Mesodermal cell (in vitro differentiated cells): ENCODE results near the gene LRBA.
"Not testable (repeated sequence)": the region's sequence is repeated elsewhere in the genome, so short reads cannot be mapped to it uniquely, and the experiment has no call there.

ENCODE experiments used
- H3K27ac ChIP-seq: 2 replicates; pipeline ENCODE4 v1.7.0; 2013; ENCODE audit warnings: mild to moderate bottlenecking, low read depth, low read length, moderate library complexity; ENCODE audit not compliant: severe bottlenecking
- H3K36me3 ChIP-seq: 2 replicates; pipeline ENCODE4 v1.7.1; 2013; ENCODE audit warnings: mild to moderate bottlenecking, low read length, moderate library complexity; ENCODE audit not compliant: control insufficient read depth, insufficient read depth
- H3K4me1 ChIP-seq: one replicate; pipeline ENCODE4 v1.7.1; 2013; ENCODE audit warnings: mild to moderate bottlenecking, low read length; ENCODE audit not compliant: insufficient read depth, control insufficient read depth, poor library complexity, severe bottlenecking
- H3K4me3 ChIP-seq: 2 replicates; pipeline ENCODE4 v1.7.0; 2013; ENCODE audit warnings: low read length, control low read depth, mild to moderate bottlenecking; ENCODE audit not compliant: insufficient read depth, poor library complexity, severe bottlenecking; ENCODE audit errors: extremely low read depth
- H3K9me3 ChIP-seq: 2 replicates; pipeline ENCODE4 v1.7.1; 2013; ENCODE audit warnings: mild to moderate bottlenecking, low read length, moderate library complexity; ENCODE audit not compliant: control insufficient read depth
- WGBS, 2 experiments: methylation state at CpG; one replicate each; pipeline ENCODE4 v1.1.5; 2013; ENCODE audit warnings: missing lambda C conversion rate in 2 of 2; ENCODE audit not compliant: insufficient coverage in 2 of 2; 5-methylcytosine and 5-hydroxymethylcytosine counted together

Gene LRBA

DNA sequence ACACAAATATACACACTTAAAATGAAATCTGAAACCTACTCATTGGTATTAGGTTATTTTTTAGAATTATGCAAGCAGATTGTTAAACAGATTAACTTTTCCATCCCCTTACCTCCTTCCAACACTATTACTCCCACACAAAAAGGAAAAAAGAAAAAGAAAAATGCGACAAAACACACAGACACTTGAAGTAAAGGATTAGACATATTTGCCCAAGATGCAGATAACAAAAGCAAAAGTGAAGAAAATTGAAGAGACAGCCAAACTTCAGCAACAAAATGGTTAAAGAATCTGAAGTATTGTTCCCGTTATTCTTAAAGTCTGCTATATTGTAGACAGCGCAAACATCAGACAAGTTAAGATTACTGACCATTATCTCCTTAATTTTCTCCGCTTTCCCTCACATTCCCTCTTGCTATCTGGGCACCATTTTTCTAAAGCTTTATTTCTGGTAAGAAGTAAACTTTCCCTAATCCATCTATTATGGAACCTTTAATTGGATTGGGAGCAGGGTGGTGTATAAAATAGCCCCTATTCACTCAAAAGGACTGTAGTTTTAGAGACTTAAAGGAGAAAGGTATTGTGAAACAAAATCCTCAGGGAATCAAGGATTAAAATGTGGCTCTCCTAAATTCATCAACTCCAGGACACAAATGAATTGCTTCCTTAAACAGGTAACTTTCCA, 467.8 kb downstream of the LRBA start:
- Histone ChIP-seq H3K36me3 (no peaks in the 10 kb centered on the region), H3K4me3 (no peak overlapping the region), H3K4me1 (no peaks in the 10 kb centered on the region), H3K9me3 (no peaks in the 10 kb centered on the region), H3K27ac (no peak overlapping the region)
- no CpG with 5 or more reads among the region's 4 CpGs for WGBS, 2 experiments

DNA sequence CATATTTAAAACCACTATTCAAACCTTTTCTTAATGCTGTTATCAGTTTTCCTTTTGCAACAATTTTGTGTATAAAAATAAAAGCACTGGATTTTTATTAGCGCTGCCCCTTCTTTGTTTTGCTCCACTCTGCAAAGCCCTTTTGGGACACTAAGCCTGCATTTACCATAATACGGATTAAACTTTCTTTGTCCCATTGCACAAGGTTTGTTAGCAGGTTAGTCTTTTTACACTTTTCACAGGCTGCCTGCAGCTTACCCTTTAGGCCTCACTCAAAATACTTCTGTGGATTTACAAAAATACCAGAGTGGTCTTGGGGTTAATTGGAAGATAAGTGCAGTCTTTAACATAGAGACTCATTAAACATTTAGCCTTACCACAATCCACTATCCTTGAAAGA, 468.8 kb downstream of the LRBA start:
- H3K4me3 ChIP-seq = no peak overlapping the region
- WGBS, 2 experiments = 80 to 83% methylated on average over 1 of the region's 2 CpGs
- H3K27ac ChIP-seq = no peak overlapping the region
- H3K4me1 ChIP-seq = no peaks in the 10 kb centered on the region
- no peaks in the 10 kb centered on the region for H3K9me3 ChIP-seq
- no peaks in the 10 kb centered on the region for H3K36me3 ChIP-seq

DNA sequence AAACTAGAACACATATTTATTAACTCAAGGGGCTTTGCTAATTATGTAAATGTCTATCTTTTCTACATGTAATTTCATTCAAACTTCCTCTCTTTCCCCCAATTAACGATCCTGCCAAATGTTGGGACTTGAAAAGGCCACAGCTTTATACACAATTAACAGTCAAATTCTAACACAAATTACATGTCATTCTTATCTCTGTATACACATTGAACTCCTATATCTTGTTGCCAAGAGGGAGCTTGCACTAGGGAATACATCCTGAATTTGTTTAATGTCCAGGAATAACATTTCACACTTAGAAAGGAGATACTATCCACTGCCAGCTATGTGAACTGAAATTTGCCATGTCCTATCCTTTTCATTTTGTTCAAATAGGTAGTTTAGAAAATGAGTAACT, 472.0 kb downstream of the LRBA start:
- no peaks in the 10 kb centered on the region for H3K9me3 ChIP-seq
- H3K4me1 ChIP-seq = no peaks in the 10 kb centered on the region
- WGBS, 2 experiments = 100% methylated on average over 1 of the region's 1 CpG; no CpG with 5 or more reads in 1 of the 2 experiments
- no peaks in the 10 kb centered on the region for H3K36me3 ChIP-seq
- H3K27ac ChIP-seq = no peak overlapping the region
- no peak overlapping the region for H3K4me3 ChIP-seq

DNA sequence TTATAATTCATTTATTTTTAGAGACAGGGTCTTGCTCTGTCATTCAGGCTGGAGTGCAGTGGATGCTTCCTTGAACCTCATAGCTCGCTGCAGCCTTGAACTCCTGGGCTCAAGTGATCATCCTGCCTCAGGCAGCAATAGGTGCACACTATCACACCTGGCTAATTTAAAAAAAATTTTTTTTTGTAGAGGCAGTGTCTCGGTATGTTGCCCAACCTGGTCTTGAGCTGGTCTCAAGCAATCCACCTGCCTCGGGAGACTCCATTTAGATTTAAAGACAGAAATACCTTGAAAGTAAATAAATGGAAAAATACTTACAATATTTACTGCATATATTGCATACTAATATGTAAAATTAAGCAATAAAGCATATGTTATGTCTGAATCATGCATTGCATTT, 473.4 kb downstream of the LRBA start:
- Histone ChIP-seq H3K27ac (no peak overlapping the region), H3K4me1 (no peaks in the 10 kb centered on the region), H3K4me3 (no peak overlapping the region), H3K9me3 (no peaks in the 10 kb centered on the region), H3K36me3 (no peaks in the 10 kb centered on the region)
- 83% methylated on average over 1 of the region's 3 CpGs; no CpG with 5 or more reads in 1 of the 2 experiments for WGBS, 2 experiments

DNA sequence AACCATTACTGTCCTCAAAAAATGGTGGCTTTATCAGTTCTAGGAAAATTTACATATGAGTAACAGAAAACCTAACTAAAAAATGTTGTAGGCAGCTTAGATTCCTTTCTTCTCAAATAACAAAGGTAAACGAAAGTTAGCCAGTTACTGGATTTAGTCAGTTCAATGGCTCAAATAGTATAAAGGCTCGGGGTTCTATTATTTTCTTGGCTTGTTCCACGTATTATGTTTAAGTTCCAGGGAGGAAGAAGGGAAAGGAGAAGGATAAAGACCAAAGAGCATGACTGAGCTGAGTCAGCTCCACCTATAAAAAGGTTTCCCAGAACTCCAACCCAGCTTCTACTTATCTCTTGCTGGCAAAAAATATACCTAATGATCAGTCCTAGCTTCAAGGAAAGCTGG, 474.1 kb downstream of the LRBA start:
- no peak overlapping the region for H3K27ac ChIP-seq
- no peaks in the 10 kb centered on the region for H3K4me1 ChIP-seq
- H3K36me3 ChIP-seq = no peaks in the 10 kb centered on the region
- no peak overlapping the region for H3K4me3 ChIP-seq
- H3K9me3 ChIP-seq = no peaks in the 10 kb centered on the region
- 63% methylated on average over 2 of the region's 3 CpGs; no CpG with 5 or more reads in 1 of the 2 experiments for WGBS, 2 experiments

DNA sequence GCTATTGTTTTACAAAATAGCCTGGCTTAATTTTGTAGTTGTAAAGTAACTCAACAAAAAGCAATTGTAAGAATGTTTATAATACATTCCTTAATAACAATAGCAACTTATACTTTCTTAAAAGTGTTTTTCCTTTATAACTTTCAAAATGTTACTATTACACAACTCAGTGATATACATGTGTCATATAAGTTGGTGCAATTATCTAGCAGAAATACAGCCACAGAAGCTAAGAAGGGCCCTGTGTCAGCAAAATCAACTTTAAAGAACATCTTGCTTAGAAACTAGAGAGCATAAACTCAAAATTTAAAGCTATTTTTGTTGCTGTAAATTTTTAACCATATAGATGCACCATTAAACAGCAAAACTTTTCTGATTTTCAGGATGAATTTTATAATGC, 474.5 kb downstream of the LRBA start:
- Histone ChIP-seq H3K27ac (no peak overlapping the region), H3K4me1 (no peaks in the 10 kb centered on the region), H3K9me3 (no peaks in the 10 kb centered on the region), H3K36me3 (no peaks in the 10 kb centered on the region), H3K4me3 (no peak overlapping the region)

DNA sequence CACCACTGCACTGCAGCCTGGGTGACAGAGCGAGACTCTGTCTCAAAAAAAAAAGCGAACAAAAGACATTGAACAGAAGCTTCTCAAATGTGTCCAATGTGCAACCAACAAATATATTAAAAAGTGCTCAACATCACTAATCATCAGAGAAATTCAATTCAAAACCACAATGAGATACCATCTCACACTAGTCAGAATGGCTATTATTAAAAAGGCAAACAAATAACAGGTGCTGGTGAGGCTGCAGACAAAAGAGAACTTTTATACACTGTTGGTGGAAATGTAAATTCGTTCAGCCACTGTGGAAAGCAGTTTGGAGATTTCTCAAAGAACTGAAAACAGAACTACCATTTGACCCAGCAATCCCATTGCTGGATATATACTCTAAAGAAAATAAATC, 477.2 kb downstream of the LRBA start:
- H3K4me1 ChIP-seq, H3K4me3 ChIP-seq, H3K36me3 ChIP-seq, H3K27ac ChIP-seq, H3K9me3 ChIP-seq: not testable (repeated sequence)
- 90 to 100% methylated on average over 1 to 2 of the region's 3 CpGs for WGBS, 2 experiments

DNA sequence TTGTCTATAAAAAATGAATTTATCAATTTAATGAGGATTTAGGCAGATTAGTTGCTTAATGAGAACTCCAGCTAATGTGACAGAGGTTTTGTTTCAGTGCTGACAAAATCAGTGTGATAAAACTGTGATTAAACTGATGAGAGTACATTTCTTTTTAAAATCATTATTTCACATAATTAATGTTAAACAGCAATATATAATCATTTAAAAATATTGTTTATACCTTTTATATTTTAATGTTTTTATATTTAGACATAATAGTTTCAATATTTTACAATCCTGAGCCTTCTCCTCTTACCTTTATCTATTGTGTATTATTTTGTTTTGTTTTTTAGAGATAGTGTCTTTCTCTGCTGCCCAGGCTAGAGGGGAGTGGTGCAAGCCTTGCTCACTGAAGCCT, 480.3 kb downstream of the LRBA start:
- H3K9me3 ChIP-seq = no peaks in the 10 kb centered on the region
- H3K27ac ChIP-seq = no peak overlapping the region
- no peak overlapping the region for H3K4me3 ChIP-seq
- no peaks in the 10 kb centered on the region for H3K36me3 ChIP-seq
- no peaks in the 10 kb centered on the region for H3K4me1 ChIP-seq

DNA sequence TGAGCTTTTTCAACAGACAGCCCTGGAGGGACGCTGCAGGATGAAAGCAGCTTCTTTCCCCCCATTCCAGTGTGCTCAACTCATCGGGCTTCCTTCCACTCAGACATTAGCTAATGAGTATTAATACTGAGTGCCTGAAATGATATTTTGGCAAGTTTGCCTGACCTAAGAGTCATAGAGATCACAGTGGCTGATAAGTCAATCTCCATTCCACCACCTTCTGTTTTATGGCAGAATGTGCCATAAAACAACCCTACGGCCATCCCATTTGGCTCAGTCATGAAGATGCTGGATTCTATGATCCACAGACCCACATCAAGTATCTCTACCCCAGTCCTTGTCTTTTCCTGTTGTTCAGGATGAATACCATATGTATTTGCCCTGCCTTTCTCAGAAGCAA, 481.4 kb downstream of the LRBA start:
- Histone ChIP-seq H3K4me3 (no peak overlapping the region), H3K9me3 (no peaks in the 10 kb centered on the region), H3K4me1 (no peaks in the 10 kb centered on the region), H3K27ac (no peak overlapping the region), H3K36me3 (no peaks in the 10 kb centered on the region)
- 60 to 100% methylated on average over 1 of the region's 3 CpGs for WGBS, 2 experiments

DNA sequence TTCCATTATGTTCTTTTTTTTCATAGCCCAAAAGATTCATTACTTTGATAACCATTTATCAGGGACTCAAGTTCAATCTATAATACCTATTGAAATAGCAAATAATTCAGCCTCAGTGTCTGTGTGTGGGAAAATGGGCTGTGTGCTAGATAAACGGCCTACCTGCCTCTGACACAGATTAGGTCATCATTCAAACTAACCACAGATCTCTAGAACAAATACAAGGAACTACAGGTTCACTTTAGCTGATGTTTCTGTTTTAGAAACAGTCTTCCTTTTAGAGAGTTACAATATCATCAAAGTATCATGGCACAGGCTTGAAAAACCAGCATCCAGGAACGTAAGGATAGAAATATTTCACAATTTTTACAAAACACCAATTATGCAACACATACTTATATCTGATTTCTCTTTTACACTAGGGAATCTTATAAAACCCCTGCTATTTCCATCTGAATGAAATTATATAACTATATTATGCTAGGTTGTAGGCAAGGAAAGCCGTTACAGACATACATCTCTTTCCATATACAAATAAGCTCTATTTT, 489.7 kb downstream of the LRBA start:
- H3K4me3 ChIP-seq = no peak overlapping the region
- H3K27ac ChIP-seq = no peak overlapping the region
- H3K9me3 ChIP-seq = no peaks in the 10 kb centered on the region
- H3K36me3 ChIP-seq = no peaks in the 10 kb centered on the region
- no peaks in the 10 kb centered on the region for H3K4me1 ChIP-seq
- WGBS, 2 experiments = no CpG with 5 or more reads among the region's 3 CpGs

DNA sequence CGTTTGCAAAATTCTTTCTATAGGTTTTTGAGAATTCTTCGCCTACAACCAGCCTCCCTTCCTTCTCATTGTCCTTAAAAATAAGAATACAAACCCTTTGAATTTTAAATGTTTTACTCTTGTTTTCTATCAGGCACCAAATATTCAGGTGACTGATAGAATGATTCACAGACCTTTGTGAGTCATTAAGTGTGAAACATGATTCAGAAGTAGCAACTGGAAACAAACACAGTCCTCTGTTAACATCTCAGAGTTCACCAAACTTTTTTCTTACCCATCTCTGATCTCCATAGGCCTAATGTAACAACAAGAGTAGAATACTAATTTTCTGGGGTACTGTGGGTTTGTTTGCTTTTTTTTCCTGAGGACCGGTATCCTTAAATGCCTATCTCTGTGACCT, 496.5 kb downstream of the LRBA start:
- peaks cover 6% of the 10 kb centered on the region for H3K4me1 ChIP-seq
- no peaks in the 10 kb centered on the region for H3K36me3 ChIP-seq
- WGBS, 2 experiments = 0% methylated on average over 1 of the region's 3 CpGs; no CpG with 5 or more reads in 1 of the 2 experiments
- H3K9me3 ChIP-seq = no peaks in the 10 kb centered on the region
- H3K27ac ChIP-seq = no peak overlapping the region
- no peak overlapping the region for H3K4me3 ChIP-seq
